ENCODE data around the gene CCDC28B. TPM values are rescaled to one million over a fixed set of nuclear protein-coding genes. Genes with fewer than 3 reads are reported as not detected.

Gene CCDC28B
- total RNA-seq, 1 donor = 22.5 TPM

DNA sequence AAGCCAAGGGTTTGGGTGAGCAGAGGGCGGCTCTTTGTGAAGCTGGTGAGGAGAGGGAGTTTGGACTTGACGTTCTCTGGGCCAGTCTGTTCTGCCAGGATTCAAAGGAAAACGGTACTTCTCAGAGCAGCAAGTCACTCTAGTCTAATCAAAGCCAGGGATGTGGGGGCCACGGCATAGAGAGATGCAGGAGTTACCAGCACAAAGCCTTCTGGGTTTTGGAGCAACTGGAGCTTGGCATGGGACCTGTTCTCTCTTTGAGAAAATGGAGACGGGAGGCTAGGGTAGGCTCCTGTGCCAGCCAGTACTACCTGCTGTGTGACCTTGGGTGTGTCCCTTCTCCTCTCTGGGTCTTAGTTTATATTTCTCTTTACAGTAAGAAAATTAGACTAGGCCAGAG is 18.8 kb upstream of the CCDC28B start:
- H3K4me3 ChIP-seq (ENCODE audit: low read depth, low read length) = peak overlapping the region; percentile 79
- DNase-seq (ENCODE audit: low read depth) = no peak
- TF ChIP-seq, protein P1, sequence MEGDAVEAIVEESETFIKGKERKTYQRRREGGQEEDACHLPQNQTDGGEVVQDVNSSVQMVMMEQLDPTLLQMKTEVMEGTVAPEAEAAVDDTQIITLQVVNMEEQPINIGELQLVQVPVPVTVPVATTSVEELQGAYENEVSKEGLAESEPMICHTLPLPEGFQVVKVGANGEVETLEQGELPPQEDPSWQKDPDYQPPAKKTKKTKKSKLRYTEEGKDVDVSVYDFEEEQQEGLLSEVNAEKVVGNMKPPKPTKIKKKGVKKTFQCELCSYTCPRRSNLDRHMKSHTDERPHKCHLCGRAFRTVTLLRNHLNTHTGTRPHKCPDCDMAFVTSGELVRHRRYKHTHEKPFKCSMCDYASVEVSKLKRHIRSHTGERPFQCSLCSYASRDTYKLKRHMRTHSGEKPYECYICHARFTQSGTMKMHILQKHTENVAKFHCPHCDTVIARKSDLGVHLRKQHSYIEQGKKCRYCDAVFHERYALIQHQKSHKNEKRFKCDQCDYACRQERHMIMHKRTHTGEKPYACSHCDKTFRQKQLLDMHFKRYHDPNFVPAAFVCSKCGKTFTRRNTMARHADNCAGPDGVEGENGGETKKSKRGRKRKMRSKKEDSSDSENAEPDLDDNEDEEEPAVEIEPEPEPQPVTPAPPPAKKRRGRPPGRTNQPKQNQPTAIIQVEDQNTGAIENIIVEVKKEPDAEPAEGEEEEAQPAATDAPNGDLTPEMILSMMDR (IDR thresholded peaks at IDR 0.05; ENCODE audit: insufficient read depth, low read depth, low read length) = no peak

DNA sequence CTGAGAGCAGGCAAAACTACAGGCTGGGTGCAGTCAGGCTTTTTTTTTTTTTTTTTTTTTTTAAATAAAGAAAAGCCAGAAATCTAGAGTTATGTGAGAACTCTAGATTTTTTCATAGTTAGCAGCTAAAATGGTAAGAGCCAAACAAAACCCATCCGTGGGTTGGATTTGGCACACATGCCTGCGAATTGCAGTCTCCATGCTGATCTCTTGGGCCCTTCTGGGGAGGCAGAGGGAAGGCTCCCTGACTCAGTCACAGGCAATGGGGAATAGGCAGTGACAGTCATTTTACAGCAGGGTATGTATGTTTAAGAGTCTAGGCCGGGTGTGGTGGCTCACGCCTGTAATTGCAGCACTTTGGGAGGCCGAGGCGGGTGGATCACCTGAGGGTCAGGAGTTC is 18.3 kb upstream of the CCDC28B start:
- no peak for DNase-seq (ENCODE audit: low read depth)
- TF ChIP-seq, protein P1 (IDR thresholded peaks at IDR 0.05; ENCODE audit: insufficient read depth, low read depth, low read length) = no peak
- H3K4me3 ChIP-seq (ENCODE audit: low read depth, low read length) = peak overlapping the region; percentile 79

DNA sequence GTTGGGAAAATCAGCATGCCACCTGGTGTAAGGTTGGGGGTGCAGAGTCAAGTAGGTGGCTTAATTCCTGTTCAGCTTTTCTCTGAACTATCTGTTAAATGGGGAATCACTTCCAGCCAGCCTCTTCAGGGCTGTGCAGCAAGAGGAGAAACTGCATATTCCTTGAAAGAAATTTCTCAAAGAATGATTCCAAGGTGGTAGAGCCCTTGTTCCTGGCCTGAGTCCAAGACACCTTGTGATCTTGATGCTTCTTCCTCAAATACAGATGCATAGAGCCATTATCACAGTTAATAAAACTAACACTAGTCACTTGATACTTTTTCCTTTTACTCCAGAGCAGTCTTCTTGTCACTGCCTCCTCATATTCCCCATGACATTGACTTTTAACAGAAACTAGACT is 15.7 kb upstream of the CCDC28B start:
- H3K4me3 ChIP-seq (ENCODE audit: low read depth, low read length) = no peak overlapping the region
- TF ChIP-seq, protein P1 (IDR thresholded peaks at IDR 0.05; ENCODE audit: insufficient read depth, low read depth, low read length) = no peak
- DNase-seq (ENCODE audit: low read depth) = no peak

DNA sequence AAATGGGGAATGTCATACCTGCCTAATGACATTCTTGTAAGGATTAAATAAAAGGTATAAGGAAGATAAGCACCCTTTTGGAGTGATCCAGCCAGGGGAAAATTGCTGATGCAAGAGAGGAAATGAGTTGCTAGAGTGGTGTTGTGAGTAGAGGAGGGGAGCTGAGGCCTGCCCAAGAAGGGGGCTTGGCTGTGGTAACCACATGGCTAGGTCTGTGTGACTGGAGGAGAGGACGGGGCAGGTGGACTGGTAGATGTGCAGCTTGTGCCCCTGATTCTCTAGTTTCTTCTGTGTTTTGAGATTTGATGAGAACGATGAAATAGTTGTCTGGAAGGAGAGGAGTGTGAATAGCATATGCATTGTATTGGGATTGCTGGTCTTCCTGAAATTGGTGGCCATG is 14.3 kb upstream of the CCDC28B start:
- no peak overlapping the region for H3K4me3 ChIP-seq (ENCODE audit: low read depth, low read length)
- TF ChIP-seq, protein P1 (IDR thresholded peaks at IDR 0.05; ENCODE audit: insufficient read depth, low read depth, low read length) = no peak
- DNase-seq (ENCODE audit: low read depth) = no peak

DNA sequence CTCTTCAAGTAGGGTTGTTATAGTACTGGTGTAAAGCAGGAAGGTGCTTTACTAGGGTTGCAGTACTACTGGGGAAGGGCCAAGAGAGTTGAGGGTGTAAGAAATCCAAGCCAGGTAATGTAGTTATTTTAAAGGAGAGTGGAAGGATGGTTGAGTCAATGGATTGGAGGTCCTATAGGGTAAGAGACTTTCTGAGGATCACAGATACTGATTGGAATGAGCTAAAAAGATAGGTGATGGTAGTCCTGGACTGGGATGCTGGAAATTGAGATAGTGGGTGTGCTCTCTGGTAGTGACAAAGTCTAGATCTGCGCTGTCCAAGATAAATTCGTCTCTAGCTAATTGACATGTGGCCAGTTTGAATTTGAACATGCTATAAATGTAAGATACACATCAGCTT is 13.9 kb upstream of the CCDC28B start:
- DNase-seq (ENCODE audit: low read depth) = no peak
- no peak overlapping the region for H3K4me3 ChIP-seq (ENCODE audit: low read depth, low read length)
- TF ChIP-seq, protein P1 (IDR thresholded peaks at IDR 0.05; ENCODE audit: insufficient read depth, low read depth, low read length) = no peak

DNA sequence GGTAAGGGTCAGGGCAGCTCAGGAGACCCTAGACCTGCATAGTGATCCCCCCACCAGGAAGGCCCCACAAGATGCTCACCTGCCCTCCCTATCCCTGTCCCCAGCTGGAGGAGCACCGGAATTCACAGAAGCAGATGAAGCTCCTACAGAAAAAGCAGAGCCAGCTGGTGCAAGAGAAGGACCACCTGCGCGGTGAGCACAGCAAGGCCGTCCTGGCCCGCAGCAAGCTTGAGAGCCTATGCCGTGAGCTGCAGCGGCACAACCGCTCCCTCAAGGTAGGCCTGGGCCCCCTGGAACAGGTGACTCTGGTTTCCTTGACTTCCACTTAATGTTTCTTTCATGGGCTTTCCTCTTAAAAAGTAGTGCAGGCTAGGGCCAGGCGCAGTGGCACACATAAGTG is 12.5 kb upstream of the CCDC28B start:
- H3K4me3 ChIP-seq (ENCODE audit: low read depth, low read length) = no peak overlapping the region
- TF ChIP-seq, protein P1 (IDR thresholded peaks at IDR 0.05; ENCODE audit: insufficient read depth, low read depth, low read length) = no peak
- no peak for DNase-seq (ENCODE audit: low read depth)

DNA sequence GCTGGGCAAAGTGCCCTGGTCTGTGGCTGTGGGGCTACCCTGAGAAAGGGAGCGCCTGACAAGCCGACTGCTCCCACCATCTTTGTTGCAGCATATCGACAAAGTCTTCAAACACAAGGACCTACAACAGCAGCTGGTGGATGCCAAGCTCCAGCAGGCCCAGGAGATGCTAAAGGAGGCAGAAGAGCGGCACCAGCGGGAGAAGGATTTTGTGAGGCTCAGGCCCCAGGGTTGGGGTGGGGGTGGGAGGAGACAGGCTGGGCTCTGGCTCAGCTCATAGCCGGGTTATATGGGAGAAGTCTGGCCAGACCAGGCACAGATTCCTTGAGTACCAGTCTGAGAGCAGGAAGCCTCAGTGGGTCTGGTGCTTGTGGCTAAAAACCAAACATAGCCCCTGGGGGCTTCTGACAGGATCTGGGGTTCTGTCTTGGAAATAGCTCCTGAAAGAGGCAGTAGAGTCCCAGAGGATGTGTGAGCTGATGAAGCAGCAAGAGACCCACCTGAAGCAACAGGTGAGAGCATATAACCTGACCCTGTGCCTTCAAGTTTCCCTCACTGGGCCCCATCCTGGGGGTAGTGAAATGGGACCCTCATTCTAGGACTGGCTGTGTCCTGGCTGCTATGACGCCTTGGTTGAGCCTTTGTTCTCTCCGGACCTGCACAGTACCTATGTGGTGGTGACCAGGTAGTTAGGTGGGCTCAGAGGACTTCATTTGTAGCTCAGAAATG is 8.0 kb upstream of the CCDC28B start:
- no peak for DNase-seq (ENCODE audit: low read depth)
- TF ChIP-seq, protein P1 (IDR thresholded peaks at IDR 0.05; ENCODE audit: insufficient read depth, low read depth, low read length) = no peak
- no peak overlapping the region for H3K4me3 ChIP-seq (ENCODE audit: low read depth, low read length)

Data from fibroblast of villous mesenchyme (primary cell).